Measurements from ENCODE around the gene MYO7B.

Gene MYO7B

GRCh38 chr2:127683056-127683455 is 147.6 kb downstream of the MYO7B start:
- Histone ChIP-seq H3K27ac (ENCODE audit: poor library complexity, severe bottlenecking) (no peak overlapping the region), H3K27me3 (ENCODE audit: insufficient read depth, poor library complexity, severe bottlenecking) (no peaks in the 10 kb centered on the region), H3K9me3 (ENCODE audit: severe bottlenecking) (peaks cover 2% of the 10 kb centered on the region), H3K4me3 (ENCODE audit: severe bottlenecking) (no peak overlapping the region), H3K4me1 (ENCODE audit: insufficient read depth, poor library complexity, severe bottlenecking) (no peaks in the 10 kb centered on the region), H3K36me3 (ENCODE audit: low read depth) (no peaks in the 10 kb centered on the region)
- ATAC-seq (ENCODE audit: low read depth), result no peak
- DNase-seq (ENCODE audit: low spot score), result no peak
- no peak for TF ChIP-seq CTCF (IDR thresholded peaks at IDR 0.05; ENCODE audit: poor library complexity, severe bottlenecking)

- no peak overlapping the region for H3K4me3 ChIP-seq (ENCODE audit: severe bottlenecking)
- no peaks in the 10 kb centered on the region for H3K4me1 ChIP-seq (ENCODE audit: insufficient read depth, poor library complexity, severe bottlenecking)
- no peak overlapping the region for H3K27ac ChIP-seq (ENCODE audit: poor library complexity, severe bottlenecking)
- ATAC-seq (ENCODE audit: low read depth), result no peak
- no peaks in the 10 kb centered on the region for H3K27me3 ChIP-seq (ENCODE audit: insufficient read depth, poor library complexity, severe bottlenecking)
- no peak for DNase-seq (ENCODE audit: low spot score)
- no peak for TF ChIP-seq CTCF (IDR thresholded peaks at IDR 0.05; ENCODE audit: poor library complexity, severe bottlenecking)
- H3K36me3 ChIP-seq (ENCODE audit: low read depth), result no peaks in the 10 kb centered on the region
- peaks cover 6% of the 10 kb centered on the region for H3K9me3 ChIP-seq (ENCODE audit: severe bottlenecking)
These were observed 148.3 kb downstream of the MYO7B start for GRCh38 chr2:127683757-127684156.

GRCh38 chr2:127685410-127686080 is 150.1 kb downstream of the MYO7B start:
- no peak for TF ChIP-seq CTCF (IDR thresholded peaks at IDR 0.05; ENCODE audit: poor library complexity, severe bottlenecking)
- H3K27ac ChIP-seq (ENCODE audit: poor library complexity, severe bottlenecking), result no peak overlapping the region

More at GRCh38 chr2:127685410-127686080, 150.1 kb downstream of the MYO7B start:
- ATAC-seq (ENCODE audit: low read depth), result no peak
- Histone ChIP-seq H3K4me3 (ENCODE audit: severe bottlenecking) (no peak overlapping the region), H3K27me3 (ENCODE audit: insufficient read depth, poor library complexity, severe bottlenecking) (no peaks in the 10 kb centered on the region), H3K4me1 (ENCODE audit: insufficient read depth, poor library complexity, severe bottlenecking) (no peaks in the 10 kb centered on the region), H3K36me3 (ENCODE audit: low read depth) (no peaks in the 10 kb centered on the region), H3K9me3 (ENCODE audit: severe bottlenecking) (peaks cover 6% of the 10 kb centered on the region)
- DNase-seq (ENCODE audit: low spot score), result no peak
